ENCODE results near the gene ANKRD10. TPM values are rescaled to one million over a fixed set of nuclear protein-coding genes. Genes with fewer than 3 reads are reported as not detected.

ANKRD10 gene
- total and polyA plus RNA-seq, 2 experiments from 2014 or later, result 250 to 277 TPM

DNA sequence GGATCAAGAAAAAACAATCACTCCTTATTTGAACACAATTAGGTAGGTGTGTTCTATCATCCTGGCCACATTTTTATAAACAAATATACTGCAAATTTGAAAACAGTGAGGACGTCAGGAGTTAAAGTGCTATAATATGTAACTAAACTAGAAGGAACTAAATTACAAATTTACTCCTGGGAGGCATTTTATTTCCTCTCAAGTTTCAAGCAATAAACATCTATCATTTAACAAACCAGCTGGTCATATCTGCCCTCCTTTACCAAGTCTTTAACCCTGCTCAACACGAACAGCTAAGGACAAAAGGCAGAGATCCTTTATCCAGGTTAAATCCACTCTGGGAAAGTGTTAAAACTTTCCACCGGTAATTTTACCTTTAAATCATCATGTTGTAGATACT lies 26.5 kb downstream of the ANKRD10 start:
- Histone ChIP-seq H3K4me2 (no peak overlapping the region), H3K4me3 (no peak overlapping the region), H3K9me2 (ENCODE audit: insufficient read depth) (no peaks in the 10 kb centered on the region), H3K27ac (ENCODE audit: low read depth) (peak overlapping the region; percentile 78), H3K36me3 (ENCODE audit: insufficient read depth) (peaks cover 4% of the 10 kb centered on the region), H3K79me2 (replicated peaks; ENCODE audit: insufficient read depth) (no peaks in the 10 kb centered on the region; the same call in 1 of the 2 replicates), H3F3A (replicated peaks; ENCODE audit: low read depth) (peaks cover 11% of the 10 kb centered on the region; the same call in 1 of the 2 replicates), H3K4me1 (ENCODE audit: insufficient read depth) (peaks cover 31% of the 10 kb centered on the region), H3K27me3 (ENCODE audit: insufficient read depth) (no peaks in the 10 kb centered on the region), H2AFZ (no peak overlapping the region), H4K20me1 (replicated peaks; ENCODE audit: insufficient read depth) (peaks cover 13% of the 10 kb centered on the region; the same call in 1 of the 2 replicates)
- ATAC-seq (no peak), DNase-seq (ENCODE audit: low spot score) (no peak)
- Mint-ChIP-seq H3K4me3 (no peak overlapping the region), H3K27me3 (ENCODE audit: insufficient read depth, low read depth, poor library complexity) (peaks cover 13% of the 10 kb centered on the region), H3K36me3 (ENCODE audit: low read depth) (peaks cover 19% of the 10 kb centered on the region), H3K27ac (peak overlapping the region; percentile 88), H3K9me3 (no peaks in the 10 kb centered on the region; the same call in 2 of the 3 replicates), H3K4me1 (peaks cover 48% of the 10 kb centered on the region)
- no peak for TF ChIP-seq NANOG (IDR thresholded peaks at IDR 0.05; ENCODE audit: borderline replicate concordance)
- TF ChIP-seq, protein P1, sequence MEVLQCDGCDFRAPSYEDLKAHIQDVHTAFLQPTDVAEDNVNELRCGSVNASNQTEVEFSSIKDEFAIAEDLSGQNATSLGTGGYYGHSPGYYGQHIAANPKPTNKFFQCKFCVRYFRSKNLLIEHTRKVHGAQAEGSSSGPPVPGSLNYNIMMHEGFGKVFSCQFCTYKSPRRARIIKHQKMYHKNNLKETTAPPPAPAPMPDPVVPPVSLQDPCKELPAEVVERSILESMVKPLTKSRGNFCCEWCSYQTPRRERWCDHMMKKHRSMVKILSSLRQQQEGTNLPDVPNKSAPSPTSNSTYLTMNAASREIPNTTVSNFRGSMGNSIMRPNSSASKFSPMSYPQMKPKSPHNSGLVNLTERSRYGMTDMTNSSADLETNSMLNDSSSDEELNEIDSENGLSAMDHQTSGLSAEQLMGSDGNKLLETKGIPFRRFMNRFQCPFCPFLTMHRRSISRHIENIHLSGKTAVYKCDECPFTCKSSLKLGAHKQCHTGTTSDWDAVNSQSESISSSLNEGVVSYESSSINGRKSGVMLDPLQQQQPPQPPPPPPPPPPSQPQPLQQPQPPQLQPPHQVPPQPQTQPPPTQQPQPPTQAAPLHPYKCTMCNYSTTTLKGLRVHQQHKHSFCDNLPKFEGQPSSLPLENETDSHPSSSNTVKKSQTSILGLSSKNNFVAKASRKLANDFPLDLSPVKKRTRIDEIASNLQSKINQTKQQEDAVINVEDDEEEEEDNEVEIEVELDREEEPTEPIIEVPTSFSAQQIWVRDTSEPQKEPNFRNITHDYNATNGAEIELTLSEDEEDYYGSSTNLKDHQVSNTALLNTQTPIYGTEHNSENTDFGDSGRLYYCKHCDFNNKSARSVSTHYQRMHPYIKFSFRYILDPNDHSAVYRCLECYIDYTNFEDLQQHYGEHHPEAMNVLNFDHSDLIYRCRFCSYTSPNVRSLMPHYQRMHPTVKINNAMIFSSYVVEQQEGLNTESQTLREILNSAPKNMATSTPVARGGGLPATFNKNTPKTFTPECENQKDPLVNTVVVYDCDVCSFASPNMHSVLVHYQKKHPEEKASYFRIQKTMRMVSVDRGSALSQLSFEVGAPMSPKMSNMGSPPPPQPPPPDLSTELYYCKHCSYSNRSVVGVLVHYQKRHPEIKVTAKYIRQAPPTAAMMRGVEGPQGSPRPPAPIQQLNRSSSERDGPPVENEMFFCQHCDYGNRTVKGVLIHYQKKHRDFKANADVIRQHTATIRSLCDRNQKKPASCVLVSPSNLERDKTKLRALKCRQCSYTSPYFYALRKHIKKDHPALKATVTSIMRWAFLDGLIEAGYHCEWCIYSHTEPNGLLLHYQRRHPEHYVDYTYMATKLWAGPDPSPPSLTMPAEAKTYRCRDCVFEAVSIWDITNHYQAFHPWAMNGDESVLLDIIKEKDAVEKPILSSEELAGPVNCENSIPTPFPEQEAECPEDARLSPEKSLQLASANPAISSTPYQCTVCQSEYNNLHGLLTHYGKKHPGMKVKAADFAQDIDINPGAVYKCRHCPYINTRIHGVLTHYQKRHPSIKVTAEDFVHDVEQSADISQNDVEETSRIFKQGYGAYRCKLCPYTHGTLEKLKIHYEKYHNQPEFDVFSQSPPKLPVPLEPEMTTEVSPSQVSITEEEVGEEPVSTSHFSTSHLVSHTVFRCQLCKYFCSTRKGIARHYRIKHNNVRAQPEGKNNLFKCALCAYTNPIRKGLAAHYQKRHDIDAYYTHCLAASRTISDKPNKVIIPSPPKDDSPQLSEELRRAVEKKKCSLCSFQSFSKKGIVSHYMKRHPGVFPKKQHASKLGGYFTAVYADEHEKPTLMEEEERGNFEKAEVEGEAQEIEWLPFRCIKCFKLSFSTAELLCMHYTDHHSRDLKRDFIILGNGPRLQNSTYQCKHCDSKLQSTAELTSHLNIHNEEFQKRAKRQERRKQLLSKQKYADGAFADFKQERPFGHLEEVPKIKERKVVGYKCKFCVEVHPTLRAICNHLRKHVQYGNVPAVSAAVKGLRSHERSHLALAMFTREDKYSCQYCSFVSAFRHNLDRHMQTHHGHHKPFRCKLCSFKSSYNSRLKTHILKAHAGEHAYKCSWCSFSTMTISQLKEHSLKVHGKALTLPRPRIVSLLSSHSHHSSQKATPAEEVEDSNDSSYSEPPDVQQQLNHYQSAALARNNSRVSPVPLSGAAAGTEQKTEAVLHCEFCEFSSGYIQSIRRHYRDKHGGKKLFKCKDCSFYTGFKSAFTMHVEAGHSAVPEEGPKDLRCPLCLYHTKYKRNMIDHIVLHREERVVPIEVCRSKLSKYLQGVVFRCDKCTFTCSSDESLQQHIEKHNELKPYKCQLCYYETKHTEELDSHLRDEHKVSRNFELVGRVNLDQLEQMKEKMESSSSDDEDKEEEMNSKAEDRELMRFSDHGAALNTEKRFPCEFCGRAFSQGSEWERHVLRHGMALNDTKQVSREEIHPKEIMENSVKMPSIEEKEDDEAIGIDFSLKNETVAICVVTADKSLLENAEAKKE (CRISPR knock-in tag; IDR thresholded peaks at IDR 0.05), result no peak
- TF ChIP-seq, protein P2, sequence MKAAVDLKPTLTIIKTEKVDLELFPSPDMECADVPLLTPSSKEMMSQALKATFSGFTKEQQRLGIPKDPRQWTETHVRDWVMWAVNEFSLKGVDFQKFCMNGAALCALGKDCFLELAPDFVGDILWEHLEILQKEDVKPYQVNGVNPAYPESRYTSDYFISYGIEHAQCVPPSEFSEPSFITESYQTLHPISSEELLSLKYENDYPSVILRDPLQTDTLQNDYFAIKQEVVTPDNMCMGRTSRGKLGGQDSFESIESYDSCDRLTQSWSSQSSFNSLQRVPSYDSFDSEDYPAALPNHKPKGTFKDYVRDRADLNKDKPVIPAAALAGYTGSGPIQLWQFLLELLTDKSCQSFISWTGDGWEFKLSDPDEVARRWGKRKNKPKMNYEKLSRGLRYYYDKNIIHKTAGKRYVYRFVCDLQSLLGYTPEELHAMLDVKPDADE (IDR thresholded peaks at IDR 0.05), result no peak
- no peak for TF ChIP-seq ZNF331 (CRISPR knock-in tag; IDR thresholded peaks at IDR 0.05; ENCODE audit: low read depth)
- no peak for TF ChIP-seq CREB1 (CRISPR knock-in tag; IDR thresholded peaks at IDR 0.05; ENCODE audit: low read depth)
- TF ChIP-seq STAT1 (IDR thresholded peaks at IDR 0.05; ENCODE audit: unreplicated experiment), result no peak
